HAP-1 (cell line): ENCODE data around the gene MAN2B2.

ENCODE experiments used
- DNase-seq, 2 experiments: peaks; one replicate each; pipeline ENCODE4 v3.0.0-alpha.2; 2016 to 2020; ENCODE audit warnings: low spot score in 2 of 2
- H3K27me3 ChIP-seq: fragments of 250-450 bp; sonication (Bioruptor Pico); 2 replicates; pipeline ENCODE4 v1.5.1; 2020; ENCODE audit warnings: low read depth, mild to moderate bottlenecking, moderate library complexity
- H3K36me3 ChIP-seq: fragments of 250-450 bp; sonication (Bioruptor Pico); replicated peaks from 2 replicates; pipeline ENCODE4 v1.5.1; 2020; ENCODE audit warnings: mild to moderate bottlenecking
- H3K4me1 ChIP-seq: fragments of 250-450 bp; sonication (Bioruptor Pico); 2 replicates; pipeline ENCODE4 v1.5.1; 2020; ENCODE audit warnings: mild to moderate bottlenecking
- H3K4me3 ChIP-seq: fragments of 250-450 bp; sonication (Bioruptor Pico); 2 replicates; pipeline ENCODE4 v1.5.1; 2020; ENCODE audit warnings: mild to moderate bottlenecking, moderate library complexity
- H3K9me3 ChIP-seq: fragments of 250-450 bp; sonication (Bioruptor Pico); 2 replicates; pipeline ENCODE4 v1.5.1; 2020; ENCODE audit warnings: mild to moderate bottlenecking, moderate library complexity
- in situ Hi-C: fragments of 300-500 bp; cut with MboI; formaldehyde crosslinking; loops from 3 replicates; pipeline ENCODE4 v1.14.3; 2020; ENCODE audit warnings: low sequenced_read_pairs, inconsistent platforms, mixed read lengths

MAN2B2 gene

DNA sequence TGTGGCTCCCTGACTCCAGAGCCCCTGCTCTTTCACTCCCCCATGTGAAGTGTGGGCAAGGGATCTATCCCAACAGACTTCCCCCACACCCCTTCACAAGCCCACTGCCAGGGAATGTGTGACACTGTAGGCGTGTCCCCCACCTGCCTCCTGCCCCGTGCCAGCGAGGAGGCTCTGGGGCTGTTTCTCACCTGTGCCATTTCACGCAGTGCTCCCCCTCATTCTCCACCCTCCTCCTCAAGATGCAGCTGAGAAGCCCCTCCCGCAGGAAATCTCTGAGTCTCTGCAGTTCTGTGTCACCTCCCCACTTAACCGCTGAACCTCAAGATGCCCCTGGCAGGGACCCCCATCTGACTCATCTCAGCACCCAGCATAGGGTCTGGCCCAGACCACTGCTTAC lies 5.4 kb downstream of the MAN2B2 start:
- in situ Hi-C loops, result no loop called here
- Histone ChIP-seq H3K36me3 (0 out of 2 replicates have a peak, but pooled peaks cover 3% of the 10 kb centered on the region), H3K27me3 (no peaks in the 10 kb centered on the region), H3K4me3 (no peak overlapping the region), H3K9me3 (no peaks in the 10 kb centered on the region), H3K4me1 (no peaks in the 10 kb centered on the region)
- no peak for DNase-seq

DNA sequence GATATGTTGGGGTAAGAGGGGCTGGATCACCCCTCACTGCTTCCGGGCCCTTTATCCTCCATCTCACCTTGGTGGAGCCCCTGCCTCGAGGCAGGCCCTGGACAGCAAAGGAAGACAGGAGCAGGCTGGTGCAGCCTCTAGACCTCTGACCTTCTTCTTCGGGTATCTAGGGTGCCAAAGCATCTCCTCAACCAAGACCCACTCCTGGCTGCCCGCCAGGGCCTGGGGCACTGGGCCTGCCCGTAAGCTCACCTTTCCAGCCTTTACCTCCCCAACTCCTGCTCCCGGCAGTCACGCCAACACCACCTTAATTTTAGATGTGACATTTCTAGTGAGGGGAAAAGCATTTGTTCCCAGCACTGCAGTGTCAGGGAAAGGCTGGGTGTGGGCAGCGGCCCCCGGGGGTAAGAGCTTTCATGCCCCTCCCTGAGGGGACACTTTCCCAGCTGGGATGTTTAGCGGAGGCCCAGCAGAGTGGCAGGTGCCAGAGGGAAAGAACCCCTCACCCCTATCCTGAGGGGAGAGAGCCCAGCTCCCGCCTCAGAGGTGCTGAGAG lies 6.7 kb downstream of the MAN2B2 start:
- Histone ChIP-seq H3K4me1 (no peaks in the 10 kb centered on the region), H3K9me3 (no peaks in the 10 kb centered on the region), H3K36me3 (0 out of 2 replicates have a peak, but pooled peaks cover 3% of the 10 kb centered on the region), H3K4me3 (no peak overlapping the region), H3K27me3 (no peaks in the 10 kb centered on the region)
- DNase-seq, result no peak
- in situ Hi-C loops, result no loop called here

DNA sequence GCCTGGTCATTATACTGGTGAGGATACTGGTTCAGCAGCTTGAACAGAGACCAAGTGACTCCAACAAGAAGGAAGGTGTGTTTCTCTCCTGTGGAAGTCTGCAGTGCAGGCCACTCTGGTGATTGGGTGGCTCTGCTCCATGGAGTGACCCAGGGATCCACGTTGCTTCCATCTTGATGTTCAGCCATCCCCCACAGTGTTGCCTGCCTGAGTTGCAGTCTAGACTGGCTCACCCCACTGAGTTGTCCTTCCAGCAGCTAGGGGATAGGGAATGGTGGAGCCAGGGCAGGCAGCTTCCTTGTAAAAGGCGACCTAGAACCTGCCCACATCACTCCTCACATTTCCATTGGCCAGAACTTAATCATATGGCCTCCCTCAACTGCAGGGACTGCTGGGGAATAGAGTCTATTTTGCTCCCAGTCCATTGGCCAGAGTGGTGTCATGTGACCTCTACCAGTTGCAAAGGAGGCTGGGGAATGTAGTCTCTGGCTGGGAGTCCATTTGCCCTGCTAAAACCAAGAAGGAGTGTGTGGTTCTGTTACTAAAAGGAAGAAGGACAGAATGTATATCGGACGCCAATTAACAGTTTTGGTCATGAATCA lies 8.0 kb downstream of the MAN2B2 start:
- in situ Hi-C loops, result no loop called here
- H3K27me3 ChIP-seq, result no peaks in the 10 kb centered on the region
- peak; percentile 8 to 27 for DNase-seq
- H3K9me3 ChIP-seq, result no peaks in the 10 kb centered on the region
- no peak overlapping the region for H3K4me3 ChIP-seq
- H3K36me3 ChIP-seq, result 0 out of 2 replicates have a peak, but pooled peaks cover 3% of the 10 kb centered on the region
- H3K4me1 ChIP-seq, result no peaks in the 10 kb centered on the region

DNA sequence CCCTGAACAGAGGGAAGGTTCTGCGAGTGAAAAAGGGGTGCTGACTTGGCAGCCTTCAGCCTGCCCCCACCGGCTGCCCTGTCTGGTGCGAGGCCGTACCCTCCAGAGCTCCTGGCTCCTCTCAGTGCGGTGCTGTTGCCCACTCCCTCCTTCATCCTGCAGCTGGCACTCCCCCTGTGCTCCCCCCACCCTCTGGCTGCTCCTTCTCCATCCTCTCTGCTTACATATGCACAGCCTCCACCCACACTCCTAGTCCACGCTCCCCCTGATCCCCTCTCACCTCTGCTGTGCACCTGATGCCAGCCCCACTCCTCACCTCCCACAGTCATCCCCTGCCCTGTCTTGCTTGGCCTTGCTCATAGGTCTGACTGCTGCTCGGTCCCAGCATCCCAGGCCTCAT lies 9.9 kb downstream of the MAN2B2 start:
- in situ Hi-C loops, result no loop called here
- H3K36me3 ChIP-seq, result no peaks in the 10 kb centered on the region
- no peak overlapping the region for H3K4me3 ChIP-seq
- no peak for DNase-seq
- H3K9me3 ChIP-seq, result no peaks in the 10 kb centered on the region
- no peaks in the 10 kb centered on the region for H3K4me1 ChIP-seq
- no peaks in the 10 kb centered on the region for H3K27me3 ChIP-seq

DNA sequence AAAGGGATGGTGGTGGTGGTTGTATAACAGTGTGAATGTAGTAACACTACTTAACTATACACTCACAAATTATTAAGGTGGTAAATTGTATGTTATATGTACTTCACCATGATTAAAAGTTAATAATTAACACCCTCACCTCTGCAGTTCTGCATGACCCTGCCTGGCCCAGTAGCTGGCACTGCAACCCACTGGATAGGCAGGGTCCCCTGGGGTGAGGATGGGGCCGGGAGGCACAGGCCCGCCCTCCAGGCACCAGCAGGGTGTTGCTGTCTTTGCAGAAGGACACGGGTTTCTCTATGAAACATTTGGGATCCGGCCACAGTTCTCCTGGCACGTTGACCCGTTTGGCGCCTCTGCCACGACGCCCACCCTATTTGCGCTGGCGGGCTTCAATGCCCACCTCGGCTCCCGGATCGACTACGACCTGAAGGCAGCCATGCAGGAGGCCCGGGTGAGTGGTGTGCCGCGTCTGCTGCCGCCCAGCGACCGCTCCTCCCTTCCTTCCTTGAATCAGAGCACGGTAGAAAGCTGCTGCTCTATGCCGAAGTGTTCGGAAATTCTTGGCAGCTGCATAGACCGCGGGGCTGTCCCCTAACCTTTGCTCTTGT lies 11.8 kb downstream of the MAN2B2 start:
- Histone ChIP-seq H3K4me1 (no peaks in the 10 kb centered on the region), H3K4me3 (no peak overlapping the region), H3K9me3 (no peaks in the 10 kb centered on the region), H3K27me3 (no peaks in the 10 kb centered on the region), H3K36me3 (no peaks in the 10 kb centered on the region)
- DNase-seq, result no peak
- in situ Hi-C loops, result no loop called here

DNA sequence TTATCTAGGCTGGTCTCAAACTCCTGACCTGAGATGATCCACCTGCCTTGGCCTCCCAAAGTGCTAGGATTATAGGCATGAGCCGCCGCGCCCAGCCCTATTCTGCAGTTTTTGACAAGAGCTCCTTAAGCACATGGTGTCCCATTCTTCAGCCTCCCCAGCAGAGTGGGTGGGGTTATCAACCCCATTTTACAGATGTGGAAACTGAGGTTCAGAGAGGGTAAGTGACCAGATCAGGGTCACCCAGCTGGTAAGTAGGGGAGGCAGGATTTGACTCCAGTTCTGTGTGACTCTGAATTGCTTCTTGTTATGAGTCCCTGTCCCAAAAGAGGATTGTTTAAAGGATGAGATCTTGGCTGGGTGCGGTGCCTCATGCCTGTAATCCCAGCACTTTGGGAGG lies 14.5 kb downstream of the MAN2B2 start:
- in situ Hi-C loops, result no loop called here

DNA sequence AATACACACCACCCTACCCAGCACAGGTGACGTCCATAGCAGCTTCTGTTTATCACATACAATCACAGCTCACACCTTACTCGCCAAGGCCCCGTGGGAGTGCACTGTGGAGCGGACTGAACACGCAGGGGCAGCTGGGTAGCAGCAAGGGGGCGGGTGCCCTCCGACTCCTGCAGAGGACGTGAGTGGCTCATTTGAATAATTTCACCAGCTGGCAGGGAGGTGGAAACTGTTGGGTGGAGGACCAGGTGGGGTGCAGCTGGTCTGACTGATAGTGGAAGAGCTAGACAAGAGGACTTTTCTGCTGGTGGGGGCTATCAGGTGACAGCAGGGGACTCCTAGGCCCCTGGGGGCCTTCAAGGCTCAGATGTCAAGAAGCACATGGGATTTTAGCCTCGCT lies 16.3 kb downstream of the MAN2B2 start:
- in situ Hi-C loops, result no loop called here
- DNase-seq, result no peak

More for the DNA sequence above, 14.5 kb downstream of the MAN2B2 start:
- H3K4me3 ChIP-seq, result no peak overlapping the region
- H3K27me3 ChIP-seq, result no peaks in the 10 kb centered on the region
- no peaks in the 10 kb centered on the region for H3K4me1 ChIP-seq
- H3K9me3 ChIP-seq, result no peaks in the 10 kb centered on the region
- DNase-seq, result no peak
- H3K36me3 ChIP-seq, result no peaks in the 10 kb centered on the region

DNA sequence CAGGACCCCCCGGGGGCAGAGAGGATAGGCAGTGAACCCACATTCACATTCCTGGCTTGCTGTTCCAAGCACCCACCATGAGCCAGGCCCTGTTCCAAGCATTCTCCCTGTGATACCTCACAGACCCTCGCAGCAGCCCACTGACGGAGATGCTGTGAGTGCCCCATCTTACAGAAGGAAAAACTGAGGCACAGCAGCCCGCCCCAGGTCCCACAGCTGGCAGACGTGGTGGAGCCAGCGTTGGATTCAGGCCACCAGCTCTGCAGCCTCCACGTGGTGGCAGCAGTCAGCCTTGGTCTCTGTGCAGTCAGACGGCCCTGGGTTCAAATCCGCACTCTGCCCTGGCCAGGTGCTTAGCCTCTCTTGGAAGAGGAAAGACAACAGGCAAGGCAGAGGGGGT lies 16.8 kb downstream of the MAN2B2 start:
- Histone ChIP-seq H3K4me1 (no peaks in the 10 kb centered on the region), H3K27me3 (no peaks in the 10 kb centered on the region), H3K9me3 (no peaks in the 10 kb centered on the region), H3K4me3 (no peak overlapping the region), H3K36me3 (no peaks in the 10 kb centered on the region)
- no peak for DNase-seq
- in situ Hi-C loops, result no loop called here

More for the DNA sequence above, 16.3 kb downstream of the MAN2B2 start:
- Histone ChIP-seq H3K4me3 (no peak overlapping the region), H3K4me1 (no peaks in the 10 kb centered on the region), H3K27me3 (no peaks in the 10 kb centered on the region), H3K9me3 (no peaks in the 10 kb centered on the region), H3K36me3 (no peaks in the 10 kb centered on the region)

DNA sequence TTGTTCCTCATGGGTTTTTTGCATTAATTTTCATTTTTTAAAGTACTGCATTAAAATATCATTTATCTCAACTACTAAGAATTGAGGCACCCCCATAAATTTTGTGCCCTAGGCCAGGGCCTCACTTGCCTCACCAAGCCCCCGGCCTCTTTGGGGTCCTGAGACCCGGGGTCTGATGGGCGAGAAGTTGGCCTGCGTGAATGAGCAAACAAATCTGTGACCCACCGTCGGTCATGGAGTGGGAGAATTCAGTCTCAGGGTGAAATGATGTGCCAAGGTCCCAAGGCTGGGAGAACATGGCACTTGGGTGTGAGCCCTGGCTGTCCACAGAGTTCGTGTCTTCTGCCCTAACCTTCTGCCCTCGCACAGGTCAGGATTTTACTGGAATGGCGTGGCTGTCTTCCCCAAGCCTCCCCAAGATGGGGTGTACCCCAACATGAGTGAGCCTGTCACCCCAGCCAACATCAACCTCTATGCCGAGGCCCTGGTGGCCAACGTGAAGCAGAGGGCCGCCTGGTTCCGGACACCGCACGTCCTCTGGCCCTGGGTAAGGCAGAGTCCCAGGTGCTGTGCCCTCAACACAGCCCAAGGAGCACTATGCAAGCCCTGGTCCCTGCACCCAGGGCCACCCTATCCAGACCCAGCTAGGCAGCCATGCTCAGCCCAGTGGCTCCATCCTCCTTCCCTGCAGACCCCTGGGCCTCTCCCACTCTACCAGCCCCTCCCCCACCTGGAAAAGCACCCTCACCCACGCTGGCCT lies 18.0 kb downstream of the MAN2B2 start:
- DNase-seq, result no peak
- Histone ChIP-seq H3K4me3 (no peak overlapping the region), H3K4me1 (no peaks in the 10 kb centered on the region), H3K27me3 (no peaks in the 10 kb centered on the region), H3K9me3 (no peaks in the 10 kb centered on the region), H3K36me3 (no peaks in the 10 kb centered on the region)
- in situ Hi-C loops, result no loop called here

DNA sequence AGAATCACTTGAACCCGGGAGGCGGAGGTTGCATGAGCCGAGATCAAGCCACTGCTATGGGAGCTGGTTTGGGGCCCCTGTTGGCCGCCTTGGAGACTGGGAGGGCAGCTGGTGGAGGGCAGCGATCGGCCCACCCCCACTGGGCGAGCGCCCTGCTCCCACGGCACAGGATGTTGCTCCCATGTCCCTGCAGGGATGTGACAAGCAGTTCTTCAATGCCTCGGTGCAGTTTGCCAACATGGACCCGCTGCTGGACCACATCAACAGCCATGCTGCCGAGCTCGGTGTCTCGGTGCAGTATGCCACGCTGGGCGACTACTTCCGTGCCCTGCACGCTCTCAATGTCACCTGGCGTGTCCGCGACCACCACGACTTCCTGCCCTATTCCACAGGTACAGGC lies 19.4 kb downstream of the MAN2B2 start:
- H3K9me3 ChIP-seq, result no peaks in the 10 kb centered on the region
- no peak for DNase-seq
- in situ Hi-C loops, result no loop called here
- H3K27me3 ChIP-seq, result no peaks in the 10 kb centered on the region
- H3K4me1 ChIP-seq, result no peaks in the 10 kb centered on the region
- no peaks in the 10 kb centered on the region for H3K36me3 ChIP-seq
- no peak overlapping the region for H3K4me3 ChIP-seq

DNA sequence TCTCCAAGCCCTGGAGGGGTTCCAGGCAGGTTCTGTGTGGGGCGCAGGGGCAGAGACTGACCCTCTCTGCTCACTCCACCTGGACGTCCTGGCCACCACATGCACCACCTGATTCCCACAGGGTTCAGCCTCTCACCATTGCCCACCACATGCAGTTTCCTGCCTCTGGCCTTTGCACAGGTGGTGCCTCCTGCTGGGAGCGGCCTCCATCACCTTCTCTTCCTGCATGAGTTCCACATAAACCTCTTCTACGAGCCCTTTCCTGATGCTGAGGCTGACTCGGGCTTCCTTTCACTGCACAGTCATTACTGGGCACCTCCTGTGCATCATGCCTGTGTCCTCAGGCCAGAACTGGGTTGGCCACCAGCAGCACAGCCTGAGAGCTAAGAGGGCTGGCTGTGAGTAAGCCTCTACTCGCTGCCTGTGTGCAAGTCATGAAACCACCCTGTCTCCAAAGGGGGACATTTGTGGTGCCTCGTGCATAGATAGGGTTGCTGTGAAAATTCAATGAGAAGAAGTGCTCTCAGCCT lies 19.9 kb downstream of the MAN2B2 start:
- no peaks in the 10 kb centered on the region for H3K36me3 ChIP-seq
- DNase-seq, result no peak
- H3K27me3 ChIP-seq, result no peaks in the 10 kb centered on the region
- H3K4me3 ChIP-seq, result no peak overlapping the region
- no peaks in the 10 kb centered on the region for H3K9me3 ChIP-seq
- in situ Hi-C loops, result no loop called here
- no peaks in the 10 kb centered on the region for H3K4me1 ChIP-seq

DNA sequence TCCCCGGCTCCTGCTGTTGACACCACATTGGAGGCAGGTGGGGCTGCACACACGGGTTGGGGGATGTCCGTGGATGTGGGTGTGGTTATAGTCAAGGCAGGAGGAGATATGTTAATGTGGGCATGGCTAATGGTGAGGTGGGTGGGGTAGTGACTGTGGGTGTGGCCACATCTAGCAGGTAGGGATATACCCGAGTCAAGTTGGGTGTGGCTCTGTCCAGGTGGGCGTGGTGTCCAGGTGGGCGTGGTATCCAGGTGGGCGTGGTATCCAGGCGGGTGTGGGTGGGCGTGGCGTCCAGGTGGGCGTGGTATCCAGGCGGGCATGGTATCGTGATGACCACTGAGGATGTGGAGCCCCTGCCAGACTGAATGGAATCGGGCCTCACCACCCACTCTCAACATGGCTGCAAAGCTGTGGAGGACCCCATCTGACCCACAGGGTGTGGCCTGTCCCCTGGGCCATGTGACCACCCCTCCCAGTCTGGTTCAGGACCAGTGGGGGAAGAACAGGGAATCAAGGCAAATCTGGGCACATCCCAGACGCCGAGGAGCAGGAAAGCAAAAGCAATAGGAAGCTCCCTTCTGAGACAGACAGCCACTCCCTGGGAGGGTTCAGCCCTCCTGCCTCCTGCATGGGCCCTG lies 21.0 kb downstream of the MAN2B2 start:
- Histone ChIP-seq H3K4me3 (no peak overlapping the region), H3K9me3 (no peaks in the 10 kb centered on the region), H3K36me3 (no peaks in the 10 kb centered on the region), H3K27me3 (no peaks in the 10 kb centered on the region), H3K4me1 (no peaks in the 10 kb centered on the region)
- in situ Hi-C loops, result no loop called here
- peak in 1 of 2 experiments; percentile 45 for DNase-seq

DNA sequence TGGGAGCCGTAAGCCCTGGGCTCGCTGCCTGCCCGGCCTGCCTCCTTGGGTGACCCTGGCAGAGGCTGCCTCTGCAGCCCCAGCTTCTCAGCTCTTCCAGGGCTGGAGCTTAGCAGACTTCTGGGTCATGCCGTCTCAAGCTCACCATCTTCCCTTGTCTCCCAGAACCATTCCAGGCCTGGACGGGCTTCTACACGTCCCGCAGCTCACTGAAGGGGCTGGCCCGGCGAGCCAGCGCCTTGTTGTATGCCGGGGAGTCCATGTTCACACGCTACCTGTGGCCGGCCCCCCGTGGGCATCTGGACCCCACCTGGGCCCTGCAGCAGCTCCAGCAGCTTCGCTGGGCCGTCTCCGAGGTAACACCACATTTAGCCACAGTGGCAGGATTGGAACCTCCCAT lies 22.0 kb downstream of the MAN2B2 start:
- no peak for DNase-seq
- in situ Hi-C loops, result no loop called here
- H3K9me3 ChIP-seq, result no peaks in the 10 kb centered on the region
- H3K27me3 ChIP-seq, result no peaks in the 10 kb centered on the region
- no peak overlapping the region for H3K4me3 ChIP-seq
- H3K36me3 ChIP-seq, result no peaks in the 10 kb centered on the region
- no peaks in the 10 kb centered on the region for H3K4me1 ChIP-seq
